ENCODE measurements around the gene KIF26B.

DNA sequence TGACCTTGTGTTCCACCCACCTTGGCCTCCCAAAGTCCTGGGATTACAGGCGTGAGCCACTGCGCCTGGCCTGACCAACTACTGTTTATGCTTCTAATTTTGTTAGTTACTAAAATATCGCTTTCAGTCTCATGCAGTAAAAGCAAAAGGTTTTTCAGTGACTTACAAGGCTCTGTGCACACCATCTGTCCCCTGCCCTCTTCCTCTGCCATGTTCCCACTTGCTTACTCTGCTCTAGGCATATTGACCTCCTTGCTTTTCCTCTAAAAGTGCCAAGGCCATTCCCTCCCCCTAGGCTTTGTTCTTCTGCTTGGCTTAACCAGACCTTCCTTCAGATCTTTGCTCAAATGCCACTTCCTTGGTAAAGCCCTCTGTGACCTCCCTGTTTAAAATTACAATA lies 276.9 kb downstream of the KIF26B start:
- TF ChIP-seq EZH2 (IDR thresholded peaks at IDR 0.05; ENCODE audit: borderline replicate concordance, low read length): no peak
- TF ChIP-seq, protein P1, sequence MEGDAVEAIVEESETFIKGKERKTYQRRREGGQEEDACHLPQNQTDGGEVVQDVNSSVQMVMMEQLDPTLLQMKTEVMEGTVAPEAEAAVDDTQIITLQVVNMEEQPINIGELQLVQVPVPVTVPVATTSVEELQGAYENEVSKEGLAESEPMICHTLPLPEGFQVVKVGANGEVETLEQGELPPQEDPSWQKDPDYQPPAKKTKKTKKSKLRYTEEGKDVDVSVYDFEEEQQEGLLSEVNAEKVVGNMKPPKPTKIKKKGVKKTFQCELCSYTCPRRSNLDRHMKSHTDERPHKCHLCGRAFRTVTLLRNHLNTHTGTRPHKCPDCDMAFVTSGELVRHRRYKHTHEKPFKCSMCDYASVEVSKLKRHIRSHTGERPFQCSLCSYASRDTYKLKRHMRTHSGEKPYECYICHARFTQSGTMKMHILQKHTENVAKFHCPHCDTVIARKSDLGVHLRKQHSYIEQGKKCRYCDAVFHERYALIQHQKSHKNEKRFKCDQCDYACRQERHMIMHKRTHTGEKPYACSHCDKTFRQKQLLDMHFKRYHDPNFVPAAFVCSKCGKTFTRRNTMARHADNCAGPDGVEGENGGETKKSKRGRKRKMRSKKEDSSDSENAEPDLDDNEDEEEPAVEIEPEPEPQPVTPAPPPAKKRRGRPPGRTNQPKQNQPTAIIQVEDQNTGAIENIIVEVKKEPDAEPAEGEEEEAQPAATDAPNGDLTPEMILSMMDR (IDR thresholded peaks at IDR 0.05; ENCODE audit: low read length): no peak
